NCI-H226 (cell line): Measurements from ENCODE around the gene ZDHHC14.
A peak's percentile ranks its signal among the peaks of the same experiment; 100 is the strongest.
"Not testable (repeated sequence)": the region's sequence is repeated elsewhere in the genome, so short reads cannot be mapped to it uniquely, and the experiment has no call there.

Experiments used
- DNase-seq: peaks from one replicate; pipeline ENCODE4 v3.0.0-alpha.2; 2015

Gene ZDHHC14

GRCh38 chr6:157408427-157408826 lies 27.4 kb downstream of the ZDHHC14 start:
- DNase-seq, result not testable (repeated sequence)

- no peak for DNase-seq
Measured at GRCh38 chr6:157410045-157410444, 29.1 kb downstream of the ZDHHC14 start.

- DNase-seq, result no peak
Measured at GRCh38 chr6:157411368-157411767, 30.4 kb downstream of the ZDHHC14 start.

- DNase-seq, result no peak
Measured at GRCh38 chr6:157412791-157413190, 31.8 kb downstream of the ZDHHC14 start.

- DNase-seq, result no peak
Measured at GRCh38 chr6:157420497-157420896, 39.5 kb downstream of the ZDHHC14 start.

- no peak for DNase-seq
Measured at GRCh38 chr6:157424491-157425020, 43.6 kb downstream of the ZDHHC14 start.

GRCh38 chr6:157427969-157428368 lies 47.0 kb downstream of the ZDHHC14 start:
- no peak for DNase-seq

GRCh38 chr6:157428427-157429202 lies 47.6 kb downstream of the ZDHHC14 start:
- peak; percentile 54 for DNase-seq

- DNase-seq, result no peak
Measured at GRCh38 chr6:157429248-157429647, 48.3 kb downstream of the ZDHHC14 start.

GRCh38 chr6:157430834-157431233 lies 49.8 kb downstream of the ZDHHC14 start:
- DNase-seq, result no peak

- DNase-seq, result no peak
Measured at GRCh38 chr6:157432231-157432891, 51.4 kb downstream of the ZDHHC14 start.

GRCh38 chr6:157432892-157433265 lies 51.9 kb downstream of the ZDHHC14 start:
- no peak for DNase-seq

- DNase-seq, result no peak
Measured at GRCh38 chr6:157433678-157434081, 52.7 kb downstream of the ZDHHC14 start.

GRCh38 chr6:157434349-157435033 lies 53.5 kb downstream of the ZDHHC14 start:
- DNase-seq, result no peak

- no peak for DNase-seq
Measured at GRCh38 chr6:157436219-157436943, 55.4 kb downstream of the ZDHHC14 start.

GRCh38 chr6:157436944-157437336 lies 56.0 kb downstream of the ZDHHC14 start:
- DNase-seq, result no peak

GRCh38 chr6:157438611-157439111 lies 57.7 kb downstream of the ZDHHC14 start:
- DNase-seq, result no peak

GRCh38 chr6:157440171-157440570 lies 59.2 kb downstream of the ZDHHC14 start:
- DNase-seq, result no peak

- DNase-seq, result peak; percentile 47
Measured at GRCh38 chr6:157442291-157442690, 61.3 kb downstream of the ZDHHC14 start.

- DNase-seq, result peak; percentile 80
Measured at GRCh38 chr6:157443066-157443800, 62.2 kb downstream of the ZDHHC14 start.

GRCh38 chr6:157445277-157446009 lies 64.5 kb downstream of the ZDHHC14 start:
- no peak for DNase-seq
